ENCODE data around the gene CLDN2. TPM values are rescaled to one million over a fixed set of nuclear protein-coding genes. Genes with fewer than 3 reads are reported as not detected.
"Not testable (repeated sequence)": the region's sequence is repeated elsewhere in the genome, so short reads cannot be mapped to it uniquely, and the experiment has no call there.

The CLDN2 gene
- total and polyA plus RNA-seq, 4 donors, result 0.37 to 25.5 (median 20.7) TPM

DNA sequence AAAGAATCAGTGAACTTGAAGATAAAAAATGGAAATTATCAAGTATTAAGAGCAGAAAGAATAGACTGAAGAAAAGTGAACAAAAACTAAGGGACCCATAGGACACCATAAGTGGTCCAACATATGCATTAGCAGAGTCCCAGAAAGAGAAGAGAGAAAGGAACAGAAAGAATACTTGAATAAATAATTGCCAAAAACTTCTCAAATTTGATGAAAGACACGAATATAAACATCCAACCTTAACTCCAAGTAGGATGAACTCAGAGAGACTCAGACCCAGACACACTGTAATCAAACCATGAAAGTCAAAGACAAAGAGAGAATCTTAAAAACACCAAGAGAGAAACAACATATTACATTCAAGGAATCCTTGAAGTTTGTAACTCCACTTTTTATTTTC lies 44.1 kb downstream of the CLDN2 start:
- Histone ChIP-seq H3K27me3 (ENCODE audit: control insufficient read depth in 4 of 4, insufficient read depth in 4 of 4, low read length in 3 of 4) (no peaks in the 10 kb centered on the region), H3K9me3 (ENCODE audit: control insufficient read depth in 4 of 4, low read length in 3 of 4) (no peaks in the 10 kb centered on the region), H3K4me3 (ENCODE audit: low read depth in 1 of 3, low read length in 3 of 3) (no peak overlapping the region), H3K9ac (ENCODE audit: low read depth in 1 of 2, low read length in 2 of 2) (no peak overlapping the region), H3K27ac (ENCODE audit: low read depth in 1 of 2, low read length in 2 of 2) (no peak overlapping the region), H3K36me3 (ENCODE audit: control insufficient read depth in 4 of 4, insufficient read depth in 3 of 4, low read depth in 1 of 4, low read length in 3 of 4) (no peaks in the 10 kb centered on the region), H3K4me1 (ENCODE audit: control insufficient read depth in 4 of 4, insufficient read depth in 4 of 4, low read length in 3 of 4) (peaks cover 0 to 4% (median 2%) of the 10 kb centered on the region in 4 donors)
- no peak for DNase-seq (ENCODE audit: low spot score)
- 88% methylated on average over 1 of the region's 1 CpG for WGBS
- TF ChIP-seq, protein P1, sequence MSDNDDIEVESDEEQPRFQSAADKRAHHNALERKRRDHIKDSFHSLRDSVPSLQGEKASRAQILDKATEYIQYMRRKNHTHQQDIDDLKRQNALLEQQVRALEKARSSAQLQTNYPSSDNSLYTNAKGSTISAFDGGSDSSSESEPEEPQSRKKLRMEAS (IDR thresholded peaks at IDR 0.05), result no peak
- TF ChIP-seq HNF4A (conservative IDR thresholded peaks at IDR 0.05), result no peak
- TF ChIP-seq, protein P2, sequence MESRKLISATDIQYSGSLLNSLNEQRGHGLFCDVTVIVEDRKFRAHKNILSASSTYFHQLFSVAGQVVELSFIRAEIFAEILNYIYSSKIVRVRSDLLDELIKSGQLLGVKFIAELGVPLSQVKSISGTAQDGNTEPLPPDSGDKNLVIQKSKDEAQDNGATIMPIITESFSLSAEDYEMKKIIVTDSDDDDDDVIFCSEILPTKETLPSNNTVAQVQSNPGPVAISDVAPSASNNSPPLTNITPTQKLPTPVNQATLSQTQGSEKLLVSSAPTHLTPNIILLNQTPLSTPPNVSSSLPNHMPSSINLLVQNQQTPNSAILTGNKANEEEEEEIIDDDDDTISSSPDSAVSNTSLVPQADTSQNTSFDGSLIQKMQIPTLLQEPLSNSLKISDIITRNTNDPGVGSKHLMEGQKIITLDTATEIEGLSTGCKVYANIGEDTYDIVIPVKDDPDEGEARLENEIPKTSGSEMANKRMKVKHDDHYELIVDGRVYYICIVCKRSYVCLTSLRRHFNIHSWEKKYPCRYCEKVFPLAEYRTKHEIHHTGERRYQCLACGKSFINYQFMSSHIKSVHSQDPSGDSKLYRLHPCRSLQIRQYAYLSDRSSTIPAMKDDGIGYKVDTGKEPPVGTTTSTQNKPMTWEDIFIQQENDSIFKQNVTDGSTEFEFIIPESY (IDR thresholded peaks at IDR 0.05), result no peak
- TF ChIP-seq, protein P3, sequence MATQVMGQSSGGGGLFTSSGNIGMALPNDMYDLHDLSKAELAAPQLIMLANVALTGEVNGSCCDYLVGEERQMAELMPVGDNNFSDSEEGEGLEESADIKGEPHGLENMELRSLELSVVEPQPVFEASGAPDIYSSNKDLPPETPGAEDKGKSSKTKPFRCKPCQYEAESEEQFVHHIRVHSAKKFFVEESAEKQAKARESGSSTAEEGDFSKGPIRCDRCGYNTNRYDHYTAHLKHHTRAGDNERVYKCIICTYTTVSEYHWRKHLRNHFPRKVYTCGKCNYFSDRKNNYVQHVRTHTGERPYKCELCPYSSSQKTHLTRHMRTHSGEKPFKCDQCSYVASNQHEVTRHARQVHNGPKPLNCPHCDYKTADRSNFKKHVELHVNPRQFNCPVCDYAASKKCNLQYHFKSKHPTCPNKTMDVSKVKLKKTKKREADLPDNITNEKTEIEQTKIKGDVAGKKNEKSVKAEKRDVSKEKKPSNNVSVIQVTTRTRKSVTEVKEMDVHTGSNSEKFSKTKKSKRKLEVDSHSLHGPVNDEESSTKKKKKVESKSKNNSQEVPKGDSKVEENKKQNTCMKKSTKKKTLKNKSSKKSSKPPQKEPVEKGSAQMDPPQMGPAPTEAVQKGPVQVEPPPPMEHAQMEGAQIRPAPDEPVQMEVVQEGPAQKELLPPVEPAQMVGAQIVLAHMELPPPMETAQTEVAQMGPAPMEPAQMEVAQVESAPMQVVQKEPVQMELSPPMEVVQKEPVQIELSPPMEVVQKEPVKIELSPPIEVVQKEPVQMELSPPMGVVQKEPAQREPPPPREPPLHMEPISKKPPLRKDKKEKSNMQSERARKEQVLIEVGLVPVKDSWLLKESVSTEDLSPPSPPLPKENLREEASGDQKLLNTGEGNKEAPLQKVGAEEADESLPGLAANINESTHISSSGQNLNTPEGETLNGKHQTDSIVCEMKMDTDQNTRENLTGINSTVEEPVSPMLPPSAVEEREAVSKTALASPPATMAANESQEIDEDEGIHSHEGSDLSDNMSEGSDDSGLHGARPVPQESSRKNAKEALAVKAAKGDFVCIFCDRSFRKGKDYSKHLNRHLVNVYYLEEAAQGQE (IDR thresholded peaks at IDR 0.05), result no peak
- TF ChIP-seq FOXA2 (IDR thresholded peaks at IDR 0.05), result no peak
- TF ChIP-seq TAF1 (conservative IDR thresholded peaks at IDR 0.05), result no peak
- TF ChIP-seq HNF4G (IDR thresholded peaks at IDR 0.05), result no peak
- TF ChIP-seq NR2F2 (IDR thresholded peaks at IDR 0.05), result no peak
- TF ChIP-seq GABPA (IDR thresholded peaks at IDR 0.05 in 1 of 2, conservative IDR thresholded peaks at IDR 0.05 in 1 of 2), result no peak
- TF ChIP-seq, protein P4, sequence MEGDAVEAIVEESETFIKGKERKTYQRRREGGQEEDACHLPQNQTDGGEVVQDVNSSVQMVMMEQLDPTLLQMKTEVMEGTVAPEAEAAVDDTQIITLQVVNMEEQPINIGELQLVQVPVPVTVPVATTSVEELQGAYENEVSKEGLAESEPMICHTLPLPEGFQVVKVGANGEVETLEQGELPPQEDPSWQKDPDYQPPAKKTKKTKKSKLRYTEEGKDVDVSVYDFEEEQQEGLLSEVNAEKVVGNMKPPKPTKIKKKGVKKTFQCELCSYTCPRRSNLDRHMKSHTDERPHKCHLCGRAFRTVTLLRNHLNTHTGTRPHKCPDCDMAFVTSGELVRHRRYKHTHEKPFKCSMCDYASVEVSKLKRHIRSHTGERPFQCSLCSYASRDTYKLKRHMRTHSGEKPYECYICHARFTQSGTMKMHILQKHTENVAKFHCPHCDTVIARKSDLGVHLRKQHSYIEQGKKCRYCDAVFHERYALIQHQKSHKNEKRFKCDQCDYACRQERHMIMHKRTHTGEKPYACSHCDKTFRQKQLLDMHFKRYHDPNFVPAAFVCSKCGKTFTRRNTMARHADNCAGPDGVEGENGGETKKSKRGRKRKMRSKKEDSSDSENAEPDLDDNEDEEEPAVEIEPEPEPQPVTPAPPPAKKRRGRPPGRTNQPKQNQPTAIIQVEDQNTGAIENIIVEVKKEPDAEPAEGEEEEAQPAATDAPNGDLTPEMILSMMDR (IDR thresholded peaks at IDR 0.05; ENCODE audit: low read depth, low read length, missing input control), result no peak

DNA sequence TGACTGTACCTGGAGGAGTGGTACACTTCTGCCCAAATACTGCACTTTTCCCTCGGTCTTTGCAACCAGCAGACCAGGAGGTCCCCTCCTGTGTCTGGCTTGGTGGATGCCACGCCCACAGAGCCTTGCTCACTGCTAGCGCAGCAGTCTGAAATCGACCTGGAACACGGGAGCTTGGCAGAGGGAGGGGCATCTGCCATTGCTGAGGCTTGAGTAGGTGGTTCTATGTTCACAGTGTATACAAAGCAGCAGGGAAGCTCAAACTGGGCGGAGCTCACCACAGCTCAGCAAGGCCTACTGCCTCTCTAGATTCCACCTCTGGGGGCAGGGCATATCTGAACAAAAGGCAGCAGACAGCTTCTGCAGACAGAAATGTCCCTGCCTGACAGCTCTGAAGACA lies 46.3 kb downstream of the CLDN2 start:
- not testable (repeated sequence) for DNase-seq (ENCODE audit: low spot score); H3K27me3 ChIP-seq (ENCODE audit: control insufficient read depth in 4 of 4, insufficient read depth in 4 of 4, low read length in 3 of 4); H3K27ac ChIP-seq (ENCODE audit: low read depth in 1 of 2, low read length in 2 of 2); H3K36me3 ChIP-seq (ENCODE audit: control insufficient read depth in 4 of 4, insufficient read depth in 3 of 4, low read depth in 1 of 4, low read length in 3 of 4); H3K9me3 ChIP-seq (ENCODE audit: control insufficient read depth in 4 of 4, low read length in 3 of 4); H3K9ac ChIP-seq (ENCODE audit: low read depth in 1 of 2, low read length in 2 of 2); H3K4me3 ChIP-seq (ENCODE audit: low read depth in 1 of 3, low read length in 3 of 3); H3K4me1 ChIP-seq (ENCODE audit: control insufficient read depth in 4 of 4, insufficient read depth in 4 of 4, low read length in 3 of 4)
- 90% methylated on average over 6 of the region's 6 CpGs for WGBS

DNA sequence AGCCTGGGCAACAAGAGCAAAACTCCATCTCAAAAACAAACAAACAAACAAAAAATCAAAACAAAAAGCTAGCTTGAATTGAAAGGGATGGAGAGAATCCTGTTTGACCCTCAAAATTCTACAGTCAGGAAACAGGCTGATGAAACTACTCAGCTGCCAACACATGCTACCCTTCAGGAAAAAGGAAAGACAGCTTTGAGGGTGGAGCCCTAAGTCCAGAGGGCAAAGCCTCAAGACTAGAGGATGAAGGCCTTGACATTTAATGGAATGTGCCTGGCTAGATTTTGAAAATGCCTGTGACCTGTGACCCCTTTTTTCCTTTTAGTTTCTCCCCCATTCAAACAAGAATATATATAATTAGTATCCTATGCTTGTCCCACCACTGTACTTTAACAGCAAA lies 52.7 kb downstream of the CLDN2 start:
- Histone ChIP-seq H3K27me3 (ENCODE audit: control insufficient read depth in 4 of 4, insufficient read depth in 4 of 4, low read length in 3 of 4) (no peaks in the 10 kb centered on the region), H3K36me3 (ENCODE audit: control insufficient read depth in 4 of 4, insufficient read depth in 3 of 4, low read depth in 1 of 4, low read length in 3 of 4) (no peaks in the 10 kb centered on the region), H3K27ac (ENCODE audit: low read depth in 1 of 2, low read length in 2 of 2) (no peak overlapping the region), H3K4me3 (ENCODE audit: low read depth in 1 of 3, low read length in 3 of 3) (no peak overlapping the region), H3K4me1 (ENCODE audit: control insufficient read depth in 4 of 4, insufficient read depth in 4 of 4, low read length in 3 of 4) (peaks cover 0 to 3% (median 0%) of the 10 kb centered on the region in 4 donors), H3K9ac (ENCODE audit: low read depth in 1 of 2, low read length in 2 of 2) (no peak overlapping the region), H3K9me3 (ENCODE audit: control insufficient read depth in 4 of 4, low read length in 3 of 4) (no peaks in the 10 kb centered on the region)
- DNase-seq (ENCODE audit: low spot score), result no peak
- TF ChIP-seq, protein P2 (IDR thresholded peaks at IDR 0.05), result no peak
- no peak for TF ChIP-seq RXRA (IDR thresholded peaks at IDR 0.05)
- TF ChIP-seq, protein P5, sequence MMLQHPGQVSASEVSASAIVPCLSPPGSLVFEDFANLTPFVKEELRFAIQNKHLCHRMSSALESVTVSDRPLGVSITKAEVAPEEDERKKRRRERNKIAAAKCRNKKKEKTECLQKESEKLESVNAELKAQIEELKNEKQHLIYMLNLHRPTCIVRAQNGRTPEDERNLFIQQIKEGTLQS (IDR thresholded peaks at IDR 0.05), result no peak
- no peak for TF ChIP-seq FOXA2 (IDR thresholded peaks at IDR 0.05)
- TF ChIP-seq GABPA (IDR thresholded peaks at IDR 0.05 in 1 of 2, conservative IDR thresholded peaks at IDR 0.05 in 1 of 2), result no peak
- TF ChIP-seq HNF4A (conservative IDR thresholded peaks at IDR 0.05), result no peak
- no peak for TF ChIP-seq TAF1 (conservative IDR thresholded peaks at IDR 0.05)
- no peak for TF ChIP-seq SP1 (IDR thresholded peaks at IDR 0.05)
- no peak for TF ChIP-seq HNF4G (IDR thresholded peaks at IDR 0.05)
- no peak for TF ChIP-seq FOXA1 (IDR thresholded peaks at IDR 0.05)
- TF ChIP-seq EGR1 (IDR thresholded peaks at IDR 0.05; ENCODE audit: low read depth in 2 of 2), result no peak

Measured in liver (tissue), 9 donors.